Measurements from ENCODE around the gene LTBP1.

The LTBP1 gene

GRCh38 chr2:33123216-33123615, 176.5 kb downstream of the LTBP1 start:
- no peaks in the 10 kb centered on the region for H3K36me3 ChIP-seq (ENCODE audit: control insufficient read depth in 1 of 2, insufficient read depth in 2 of 2, low read length in 2 of 2)
- no peaks in the 10 kb centered on the region for H3K9me3 ChIP-seq (ENCODE audit: control insufficient read depth in 1 of 2, low read length in 2 of 2)
- no peaks in the 10 kb centered on the region for H3K27me3 ChIP-seq (ENCODE audit: low read depth, low read length)
- H3K27ac ChIP-seq (ENCODE audit: low read length), result no peak overlapping the region
- no peak overlapping the region for H3K4me3 ChIP-seq (ENCODE audit: low read depth in 1 of 2, low read length in 2 of 2)
- H3K4me1 ChIP-seq (ENCODE audit: control insufficient read depth in 1 of 2, insufficient read depth in 2 of 2, low read length in 2 of 2), result no peaks in the 10 kb centered on the region

- H3K27ac ChIP-seq (ENCODE audit: low read length), result no peak overlapping the region
- H3K4me3 ChIP-seq (ENCODE audit: low read depth in 1 of 2, low read length in 2 of 2), result no peak overlapping the region
- H3K27me3 ChIP-seq (ENCODE audit: low read depth, low read length), result no peaks in the 10 kb centered on the region
- H3K4me1 ChIP-seq (ENCODE audit: control insufficient read depth in 1 of 2, insufficient read depth in 2 of 2, low read length in 2 of 2), result no peaks in the 10 kb centered on the region
- H3K36me3 ChIP-seq (ENCODE audit: control insufficient read depth in 1 of 2, insufficient read depth in 2 of 2, low read length in 2 of 2), result no peaks in the 10 kb centered on the region
- H3K9me3 ChIP-seq (ENCODE audit: control insufficient read depth in 1 of 2, low read length in 2 of 2), result no peaks in the 10 kb centered on the region
Measured at GRCh38 chr2:33126552-33126951, 179.8 kb downstream of the LTBP1 start.

- H3K27ac ChIP-seq (ENCODE audit: low read length), result no peak overlapping the region
- H3K27me3 ChIP-seq (ENCODE audit: low read depth, low read length), result no peaks in the 10 kb centered on the region
- no peaks in the 10 kb centered on the region for H3K4me1 ChIP-seq (ENCODE audit: control insufficient read depth in 1 of 2, insufficient read depth in 2 of 2, low read length in 2 of 2)
- H3K9me3 ChIP-seq (ENCODE audit: control insufficient read depth in 1 of 2, low read length in 2 of 2), result no peaks in the 10 kb centered on the region
- no peaks in the 10 kb centered on the region for H3K36me3 ChIP-seq (ENCODE audit: control insufficient read depth in 1 of 2, insufficient read depth in 2 of 2, low read length in 2 of 2)
- H3K4me3 ChIP-seq (ENCODE audit: low read depth in 1 of 2, low read length in 2 of 2), result no peak overlapping the region
Measured at GRCh38 chr2:33126958-33127357, 180.2 kb downstream of the LTBP1 start.

- H3K36me3 ChIP-seq (ENCODE audit: control insufficient read depth in 1 of 2, insufficient read depth in 2 of 2, low read length in 2 of 2), result no peaks in the 10 kb centered on the region
- no peaks in the 10 kb centered on the region for H3K27me3 ChIP-seq (ENCODE audit: low read depth, low read length)
- H3K9me3 ChIP-seq (ENCODE audit: control insufficient read depth in 1 of 2, low read length in 2 of 2), result no peaks in the 10 kb centered on the region
- peaks cover 7 to 12% of the 10 kb centered on the region in 2 donors for H3K4me1 ChIP-seq (ENCODE audit: control insufficient read depth in 1 of 2, insufficient read depth in 2 of 2, low read length in 2 of 2)
- no peak overlapping the region for H3K27ac ChIP-seq (ENCODE audit: low read length)
- no peak overlapping the region for H3K4me3 ChIP-seq (ENCODE audit: low read depth in 1 of 2, low read length in 2 of 2)
Measured at GRCh38 chr2:33129263-33130053, 182.7 kb downstream of the LTBP1 start.

GRCh38 chr2:33130054-33130447, 183.3 kb downstream of the LTBP1 start:
- H3K27me3 ChIP-seq (ENCODE audit: low read depth, low read length), result no peaks in the 10 kb centered on the region
- H3K4me1 ChIP-seq (ENCODE audit: control insufficient read depth in 1 of 2, insufficient read depth in 2 of 2, low read length in 2 of 2), result peaks cover 7 to 12% of the 10 kb centered on the region in 2 donors
- H3K36me3 ChIP-seq (ENCODE audit: control insufficient read depth in 1 of 2, insufficient read depth in 2 of 2, low read length in 2 of 2), result peaks cover 0 to 6% of the 10 kb centered on the region in 2 donors
- no peaks in the 10 kb centered on the region for H3K9me3 ChIP-seq (ENCODE audit: control insufficient read depth in 1 of 2, low read length in 2 of 2)
- H3K27ac ChIP-seq (ENCODE audit: low read length), result no peak overlapping the region
- no peak overlapping the region for H3K4me3 ChIP-seq (ENCODE audit: low read depth in 1 of 2, low read length in 2 of 2)

GRCh38 chr2:33130544-33130943, 183.8 kb downstream of the LTBP1 start:
- no peaks in the 10 kb centered on the region for H3K9me3 ChIP-seq (ENCODE audit: control insufficient read depth in 1 of 2, low read length in 2 of 2)
- no peaks in the 10 kb centered on the region for H3K27me3 ChIP-seq (ENCODE audit: low read depth, low read length)
- H3K36me3 ChIP-seq (ENCODE audit: control insufficient read depth in 1 of 2, insufficient read depth in 2 of 2, low read length in 2 of 2), result peaks cover 0 to 7% of the 10 kb centered on the region in 2 donors
- peaks cover 7 to 12% of the 10 kb centered on the region in 2 donors for H3K4me1 ChIP-seq (ENCODE audit: control insufficient read depth in 1 of 2, insufficient read depth in 2 of 2, low read length in 2 of 2)
- no peak overlapping the region for H3K4me3 ChIP-seq (ENCODE audit: low read depth in 1 of 2, low read length in 2 of 2)
- no peak overlapping the region for H3K27ac ChIP-seq (ENCODE audit: low read length)

GRCh38 chr2:33131111-33131510, 184.4 kb downstream of the LTBP1 start:
- Histone ChIP-seq H3K27ac (ENCODE audit: low read length) (no peak overlapping the region), H3K36me3 (ENCODE audit: control insufficient read depth in 1 of 2, insufficient read depth in 2 of 2, low read length in 2 of 2) (peaks cover 0 to 7% of the 10 kb centered on the region in 2 donors), H3K27me3 (ENCODE audit: low read depth, low read length) (no peaks in the 10 kb centered on the region), H3K9me3 (ENCODE audit: control insufficient read depth in 1 of 2, low read length in 2 of 2) (no peaks in the 10 kb centered on the region), H3K4me1 (ENCODE audit: control insufficient read depth in 1 of 2, insufficient read depth in 2 of 2, low read length in 2 of 2) (peaks cover 7 to 12% of the 10 kb centered on the region in 2 donors), H3K4me3 (ENCODE audit: low read depth in 1 of 2, low read length in 2 of 2) (no peak overlapping the region)

GRCh38 chr2:33131749-33132148, 185.0 kb downstream of the LTBP1 start:
- no peak overlapping the region for H3K4me3 ChIP-seq (ENCODE audit: low read depth in 1 of 2, low read length in 2 of 2)
- no peak overlapping the region for H3K27ac ChIP-seq (ENCODE audit: low read length)
- H3K9me3 ChIP-seq (ENCODE audit: control insufficient read depth in 1 of 2, low read length in 2 of 2), result no peaks in the 10 kb centered on the region
- H3K36me3 ChIP-seq (ENCODE audit: control insufficient read depth in 1 of 2, insufficient read depth in 2 of 2, low read length in 2 of 2), result peaks cover 0 to 7% of the 10 kb centered on the region in 2 donors
- H3K4me1 ChIP-seq (ENCODE audit: control insufficient read depth in 1 of 2, insufficient read depth in 2 of 2, low read length in 2 of 2), result peaks cover 7 to 12% of the 10 kb centered on the region in 2 donors
- no peaks in the 10 kb centered on the region for H3K27me3 ChIP-seq (ENCODE audit: low read depth, low read length)

- Histone ChIP-seq H3K27me3 (ENCODE audit: low read depth, low read length) (no peaks in the 10 kb centered on the region), H3K36me3 (ENCODE audit: control insufficient read depth in 1 of 2, insufficient read depth in 2 of 2, low read length in 2 of 2) (peaks cover 0 to 7% of the 10 kb centered on the region in 2 donors), H3K4me1 (ENCODE audit: control insufficient read depth in 1 of 2, insufficient read depth in 2 of 2, low read length in 2 of 2) (peaks cover 7 to 12% of the 10 kb centered on the region in 2 donors), H3K27ac (ENCODE audit: low read length) (peak overlapping the region; percentile 93), H3K9me3 (ENCODE audit: control insufficient read depth in 1 of 2, low read length in 2 of 2) (no peaks in the 10 kb centered on the region), H3K4me3 (ENCODE audit: low read depth in 1 of 2, low read length in 2 of 2) (peak overlapping the region; percentile 56 to 70)
Measured at GRCh38 chr2:33133454-33133952, 186.8 kb downstream of the LTBP1 start.

- Histone ChIP-seq H3K27ac (ENCODE audit: low read length) (peak overlapping the region; percentile 93), H3K36me3 (ENCODE audit: control insufficient read depth in 1 of 2, insufficient read depth in 2 of 2, low read length in 2 of 2) (peaks cover 0 to 7% of the 10 kb centered on the region in 2 donors), H3K4me3 (ENCODE audit: low read depth in 1 of 2, low read length in 2 of 2) (peak overlapping the region; percentile 56 to 70), H3K9me3 (ENCODE audit: control insufficient read depth in 1 of 2, low read length in 2 of 2) (no peaks in the 10 kb centered on the region), H3K27me3 (ENCODE audit: low read depth, low read length) (no peaks in the 10 kb centered on the region), H3K4me1 (ENCODE audit: control insufficient read depth in 1 of 2, insufficient read depth in 2 of 2, low read length in 2 of 2) (peaks cover 7 to 12% of the 10 kb centered on the region in 2 donors)
Measured at GRCh38 chr2:33134086-33134771, 187.5 kb downstream of the LTBP1 start.

- H3K36me3 ChIP-seq (ENCODE audit: control insufficient read depth in 1 of 2, insufficient read depth in 2 of 2, low read length in 2 of 2), result peaks cover 0 to 7% of the 10 kb centered on the region in 2 donors
- peak overlapping the region; percentile 93 for H3K27ac ChIP-seq (ENCODE audit: low read length)
- peaks cover 7 to 12% of the 10 kb centered on the region in 2 donors for H3K4me1 ChIP-seq (ENCODE audit: control insufficient read depth in 1 of 2, insufficient read depth in 2 of 2, low read length in 2 of 2)
- H3K4me3 ChIP-seq (ENCODE audit: low read depth in 1 of 2, low read length in 2 of 2), result peak overlapping the region; percentile 56 to 70
- no peaks in the 10 kb centered on the region for H3K27me3 ChIP-seq (ENCODE audit: low read depth, low read length)
- no peaks in the 10 kb centered on the region for H3K9me3 ChIP-seq (ENCODE audit: control insufficient read depth in 1 of 2, low read length in 2 of 2)
Measured at GRCh38 chr2:33134791-33135560, 188.2 kb downstream of the LTBP1 start.
